Trophoblast cell (in vitro differentiated cells and primary cell): Measurements from ENCODE around the gene APOE.
"Not testable (repeated sequence)": the region's sequence is repeated elsewhere in the genome, so short reads cannot be mapped to it uniquely, and the experiment has no call there.

ENCODE experiments used
- DNase-seq, 2 donors: peaks; one replicate each; pipeline ENCODE4 v3.0.0-alpha.2; 2016
- H2AFZ ChIP-seq: 2 replicates; pipeline ENCODE4 v1.6.1; 2013; ENCODE audit warnings: low read length, moderate library complexity, mild to moderate bottlenecking; ENCODE audit not compliant: insufficient read depth, poor library complexity
- H2AK5ac ChIP-seq: 2 replicates; pipeline ENCODE4 v1.6.1; 2013; ENCODE audit warnings: mild to moderate bottlenecking, low read length
- H2BK120ac ChIP-seq: 2 replicates; pipeline ENCODE4 v1.6.1; 2013; ENCODE audit warnings: low read length, mild to moderate bottlenecking, moderate library complexity; ENCODE audit not compliant: insufficient read depth, poor library complexity
- H2BK12ac ChIP-seq: 2 replicates; pipeline ENCODE4 v1.6.1; 2013; ENCODE audit warnings: mild to moderate bottlenecking, low read length, moderate library complexity
- H2BK5ac ChIP-seq: 2 replicates; pipeline ENCODE4 v1.6.1; 2013; ENCODE audit warnings: low read length, low read depth, moderate library complexity, mild to moderate bottlenecking; ENCODE audit not compliant: poor library complexity
- H3K14ac ChIP-seq: 2 replicates; pipeline ENCODE4 v1.6.1; 2013; ENCODE audit warnings: mild to moderate bottlenecking, low read length
- H3K18ac ChIP-seq: 2 replicates; pipeline ENCODE4 v1.6.1; 2013; ENCODE audit warnings: mild to moderate bottlenecking, low read length
- H3K23ac ChIP-seq: 2 replicates; pipeline ENCODE4 v1.6.1; 2013; ENCODE audit warnings: low read length
- H3K27ac ChIP-seq: 2 replicates; pipeline ENCODE4 v1.5.1; 2013; ENCODE audit warnings: low read depth, mild to moderate bottlenecking, inconsistent platforms, low read length, moderate library complexity
- H3K27me3 ChIP-seq: 2 replicates; pipeline ENCODE4 v1.6.1; 2013; ENCODE audit warnings: inconsistent platforms, mild to moderate bottlenecking, low read length, moderate library complexity; ENCODE audit not compliant: insufficient read depth
- H3K36me3 ChIP-seq, 2 experiments: 1 replicate in 1 of 2; 2 replicates in 1 of 2; pipeline ENCODE4 v1.6.1; 2013; ENCODE audit warnings: low read length in 2 of 2, mild to moderate bottlenecking in 2 of 2, moderate library complexity in 1 of 2; ENCODE audit not compliant: insufficient read depth in 2 of 2, control insufficient read depth in 1 of 2
- H3K4ac ChIP-seq: 2 replicates; pipeline ENCODE4 v1.6.1; 2013; ENCODE audit warnings: low read depth, mild to moderate bottlenecking, low read length, moderate library complexity
- H3K4me1 ChIP-seq, 2 experiments: 1 replicate in 1 of 2; 2 replicates in 1 of 2; pipeline ENCODE4 v1.6.1; 2013; ENCODE audit warnings: low read length in 2 of 2, mild to moderate bottlenecking in 2 of 2, moderate library complexity in 1 of 2; ENCODE audit not compliant: insufficient read depth in 2 of 2, control insufficient read depth in 1 of 2
- H3K4me2 ChIP-seq: 2 replicates; pipeline ENCODE4 v1.6.1; 2013; ENCODE audit warnings: inconsistent platforms, mild to moderate bottlenecking, low read length, moderate library complexity
- H3K4me3 ChIP-seq: 2 replicates; pipeline ENCODE4 v1.5.1; 2013; ENCODE audit warnings: mild to moderate bottlenecking, low read depth, low read length, inconsistent platforms
- H3K79me1 ChIP-seq: one replicate; pipeline ENCODE4 v1.6.1; 2013; ENCODE audit warnings: low read length
- H3K79me2 ChIP-seq: 2 replicates; pipeline ENCODE4 v1.6.1; 2013; ENCODE audit warnings: low read length, mild to moderate bottlenecking; ENCODE audit not compliant: control insufficient read depth, insufficient read depth, poor library complexity
- H3K9ac ChIP-seq: 2 replicates; pipeline ENCODE4 v1.6.1; 2013; ENCODE audit warnings: mild to moderate bottlenecking, low read length
- H3K9me3 ChIP-seq: 2 replicates; pipeline ENCODE4 v1.6.1; 2013; ENCODE audit warnings: low read depth, mild to moderate bottlenecking, control low read depth, inconsistent platforms, low read length; ENCODE audit not compliant: insufficient read depth
- H4K12ac ChIP-seq: 2 replicates; pipeline ENCODE4 v1.6.1; 2013; ENCODE audit warnings: low read depth, mild to moderate bottlenecking, low read length, moderate library complexity
- H4K8ac ChIP-seq: 2 replicates; pipeline ENCODE4 v1.6.1; 2013; ENCODE audit warnings: low read depth, mild to moderate bottlenecking, low read length, moderate library complexity
- H4K91ac ChIP-seq: one replicate; pipeline ENCODE4 v1.6.1; 2013; ENCODE audit warnings: low read depth, mild to moderate bottlenecking, low read length, moderate library complexity
- WGBS: extraction: QIAGEN DNeasy Blood & Tissue Kit; methylation state at CpG from one replicate; pipeline ENCODE4 v1.1.7; 2013; ENCODE audit warnings: missing lambda C conversion rate; ENCODE audit not compliant: insufficient read length, insufficient coverage; ENCODE audit errors: extremely low coverage; 5-methylcytosine and 5-hydroxymethylcytosine counted together

Gene APOE

DNA sequence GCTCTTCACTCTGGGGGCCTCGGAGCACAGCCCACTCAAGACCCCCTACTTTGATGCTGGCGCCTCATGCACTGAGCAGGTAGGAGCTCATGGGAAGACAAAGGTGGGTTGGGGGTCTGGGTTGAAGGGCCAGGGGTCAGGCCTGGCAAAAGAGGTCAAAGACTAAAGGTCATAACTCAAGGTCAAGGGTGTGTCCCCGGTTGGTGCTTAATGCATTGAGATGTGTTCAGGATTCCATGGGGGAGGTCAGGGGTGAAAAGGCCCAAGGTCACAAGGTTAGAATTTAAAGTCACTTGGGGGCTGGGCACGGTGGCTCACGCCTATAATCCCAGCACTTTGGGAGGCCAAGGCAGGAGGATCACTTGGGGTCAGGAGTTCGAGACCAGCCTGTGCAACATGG, 19.5 kb upstream of the APOE start:
- WGBS, result no CpG with 5 or more reads among the region's 6 CpGs
- Histone ChIP-seq H3K23ac (no peak overlapping the region), H3K4me2 (no peak overlapping the region), H3K9me3 (no peaks in the 10 kb centered on the region), H3K27me3 (no peaks in the 10 kb centered on the region), H2BK5ac (peak overlapping the region; percentile 51), H4K8ac (no peak overlapping the region), H3K9ac (no peak overlapping the region), H3K14ac (no peak overlapping the region), H3K18ac (no peak overlapping the region), H3K4ac (no peak overlapping the region), H4K91ac (peak overlapping the region; percentile 40), H3K79me1 (peaks cover 8% of the 10 kb centered on the region), H3K4me1 (peaks cover 28 to 35% of the 10 kb centered on the region in 2 experiments), H3K27ac (peak overlapping the region; percentile 47), H2BK120ac (no peak overlapping the region), H4K12ac (no peak overlapping the region), H2AFZ (no peak overlapping the region), H3K36me3 (peaks cover 45 to 49% of the 10 kb centered on the region in 2 experiments), H3K79me2 (peaks cover under 1% of the 10 kb centered on the region), H2AK5ac (no peak overlapping the region), H2BK12ac (no peak overlapping the region), H3K4me3 (no peak overlapping the region)
- DNase-seq, result no peak

DNA sequence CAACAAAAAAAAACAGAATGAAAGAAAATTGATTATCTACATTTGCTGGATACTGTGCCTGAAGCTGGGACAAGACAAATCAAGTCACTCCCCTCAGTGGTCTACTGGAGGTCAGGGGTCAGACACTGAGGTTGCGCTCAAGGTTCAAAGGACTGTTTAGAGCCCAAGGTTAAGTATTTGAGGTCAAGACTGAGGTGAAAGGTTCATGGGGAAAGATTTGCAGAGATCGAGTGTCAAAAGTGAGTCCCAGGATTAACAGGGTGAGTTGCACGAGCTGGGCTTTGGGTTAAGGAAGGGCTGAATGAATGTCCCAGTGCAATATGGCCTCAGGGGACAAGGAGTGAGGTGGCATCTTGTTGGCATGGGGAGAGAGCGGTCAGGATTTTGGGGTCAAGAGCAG, 17.9 kb upstream of the APOE start:
- no peak overlapping the region for H4K8ac ChIP-seq
- no CpG with 5 or more reads among the region's 4 CpGs for WGBS

DNA sequence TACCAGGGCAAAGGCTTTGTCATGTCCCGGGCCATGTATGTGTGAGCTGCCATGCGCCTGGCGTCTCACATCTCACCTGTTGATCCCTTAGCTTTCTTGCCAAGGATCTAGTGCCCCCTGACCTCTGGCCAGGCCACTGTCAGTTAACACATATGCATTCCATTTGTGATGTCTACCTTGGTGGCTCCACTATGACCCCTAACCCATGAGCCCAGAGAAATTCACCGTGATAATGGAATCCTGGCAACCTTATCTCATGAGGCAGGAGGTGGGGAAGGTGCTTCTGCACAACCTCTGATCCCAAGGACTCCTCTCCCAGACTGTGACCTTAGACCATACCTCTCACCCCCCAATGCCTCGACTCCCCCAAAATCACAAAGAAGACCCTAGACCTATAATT, 17.3 kb upstream of the APOE start:
- H3K4me3 ChIP-seq, H2BK120ac ChIP-seq, H3K14ac ChIP-seq, H3K4ac ChIP-seq, H3K23ac ChIP-seq, H3K18ac ChIP-seq, H3K4me2 ChIP-seq, H2AFZ ChIP-seq, H2AK5ac ChIP-seq, H4K8ac ChIP-seq, H2BK12ac ChIP-seq, H3K9ac ChIP-seq, H3K27ac ChIP-seq, H3K9me3 ChIP-seq, H4K12ac ChIP-seq, DNase-seq, H2BK5ac ChIP-seq, H4K91ac ChIP-seq, H3K27me3 ChIP-seq: not testable (repeated sequence)
- peaks cover 13% of the 10 kb centered on the region for H3K79me1 ChIP-seq
- H3K79me2 ChIP-seq, result peaks cover 12% of the 10 kb centered on the region
- H3K36me3 ChIP-seq, result peaks cover 48% of the 10 kb centered on the region in 2 experiments
- peaks cover 24 to 28% of the 10 kb centered on the region in 2 experiments for H3K4me1 ChIP-seq
- no CpG with 5 or more reads among the region's 5 CpGs for WGBS

More for the DNA sequence above, 17.9 kb upstream of the APOE start:
- Histone ChIP-seq H3K23ac (no peak overlapping the region), H3K9ac (no peak overlapping the region), H2BK5ac (no peak overlapping the region), H2BK12ac (no peak overlapping the region), H3K4me1 (peaks cover 29 to 32% of the 10 kb centered on the region in 2 experiments), H3K27me3 (no peaks in the 10 kb centered on the region), H3K79me2 (peaks cover 12% of the 10 kb centered on the region), H2AFZ (no peak overlapping the region), H2AK5ac (no peak overlapping the region), H3K27ac (no peak overlapping the region), H4K12ac (no peak overlapping the region), H3K14ac (no peak overlapping the region), H3K4me2 (no peak overlapping the region), H3K79me1 (peaks cover 13% of the 10 kb centered on the region), H3K4me3 (no peak overlapping the region), H3K9me3 (no peaks in the 10 kb centered on the region), H3K18ac (no peak overlapping the region), H2BK120ac (no peak overlapping the region), H3K36me3 (peaks cover 45% of the 10 kb centered on the region in 2 experiments), H4K91ac (no peak overlapping the region), H3K4ac (no peak overlapping the region)
- DNase-seq, result no peak

DNA sequence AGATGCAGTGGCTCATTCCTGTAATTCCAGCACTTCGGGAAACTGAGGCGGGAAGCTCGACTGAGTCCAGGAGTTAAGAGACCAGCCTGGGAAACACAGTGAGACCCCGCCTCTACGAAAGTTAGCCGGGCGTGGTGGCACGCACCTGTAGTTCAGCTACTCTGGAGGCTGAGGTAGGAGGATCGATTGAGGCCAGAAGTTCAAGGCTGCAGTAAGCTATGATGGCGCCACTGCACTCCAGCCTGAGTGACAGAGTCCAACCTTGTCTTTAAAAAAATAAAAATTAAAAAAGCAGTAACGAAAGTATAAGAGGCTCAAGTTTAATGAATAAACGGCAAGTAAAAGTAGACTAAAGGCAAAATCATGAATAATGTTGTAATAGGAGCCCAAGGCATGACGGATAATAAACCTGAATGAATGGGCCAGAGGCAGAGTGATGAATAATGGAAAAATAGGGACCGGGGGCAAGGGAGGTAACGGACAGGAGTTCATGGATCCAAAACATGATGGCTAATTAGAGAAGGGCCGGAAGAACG, 15.7 kb upstream of the APOE start:
- H3K27me3 ChIP-seq, result no peaks in the 10 kb centered on the region
- H3K36me3 ChIP-seq, result peaks cover 53% of the 10 kb centered on the region in 2 experiments
- no peak overlapping the region for H2AFZ ChIP-seq
- H4K91ac ChIP-seq, result no peak overlapping the region
- H2AK5ac ChIP-seq, result no peak overlapping the region
- peak overlapping the region; percentile 71 for H3K4me2 ChIP-seq
- H3K4me1 ChIP-seq, result peaks cover 13 to 15% of the 10 kb centered on the region in 2 experiments
- peaks cover under 1% of the 10 kb centered on the region for H3K9me3 ChIP-seq
- peak overlapping the region; percentile 50 for H3K27ac ChIP-seq
- H3K79me1 ChIP-seq, result peaks cover 7% of the 10 kb centered on the region
- H3K9ac ChIP-seq, result no peak overlapping the region
- H2BK12ac ChIP-seq, result no peak overlapping the region
- H4K12ac ChIP-seq, result peak overlapping the region; percentile 37
- H3K4me3 ChIP-seq, result no peak overlapping the region
- no peak overlapping the region for H2BK5ac ChIP-seq
- H3K14ac ChIP-seq, result no peak overlapping the region
- DNase-seq, result no peak
- H3K79me2 ChIP-seq, result peaks cover 12% of the 10 kb centered on the region
- WGBS, result no CpG with 5 or more reads among the region's 17 CpGs
- H4K8ac ChIP-seq, result peak overlapping the region; percentile 43
- no peak overlapping the region for H3K18ac ChIP-seq
- H2BK120ac ChIP-seq, result no peak overlapping the region
- no peak overlapping the region for H3K4ac ChIP-seq
- no peak overlapping the region for H3K23ac ChIP-seq
